ENCODE results near the gene RFTN1.

The RFTN1 gene

GRCh38 chr3:16485395-16485992, 28.0 kb downstream of the RFTN1 start:
- DNase-seq: no peak

- no peak for DNase-seq
These were observed 28.5 kb downstream of the RFTN1 start for GRCh38 chr3:16484984-16485383.

- DNase-seq: no peak
These were observed 29.3 kb downstream of the RFTN1 start for GRCh38 chr3:16484216-16484615.

GRCh38 chr3:16482770-16483531, 30.5 kb downstream of the RFTN1 start:
- DNase-seq: peak; percentile 44

GRCh38 chr3:16482194-16482769, 31.2 kb downstream of the RFTN1 start:
- no peak for DNase-seq

- no peak for DNase-seq
These were observed 32.0 kb downstream of the RFTN1 start for GRCh38 chr3:16481546-16481897.

- DNase-seq: peak; percentile 58
These were observed 32.5 kb downstream of the RFTN1 start for GRCh38 chr3:16480861-16481545.

GRCh38 chr3:16478516-16478915, 35.0 kb downstream of the RFTN1 start:
- DNase-seq: no peak

- DNase-seq: no peak
These were observed 36.0 kb downstream of the RFTN1 start for GRCh38 chr3:16477521-16477920.

GRCh38 chr3:16477056-16477455, 36.4 kb downstream of the RFTN1 start:
- DNase-seq: no peak

GRCh38 chr3:16476636-16477035, 36.9 kb downstream of the RFTN1 start:
- no peak for DNase-seq

GRCh38 chr3:16475766-16476165, 37.7 kb downstream of the RFTN1 start:
- DNase-seq: no peak

GRCh38 chr3:16474920-16475319, 38.6 kb downstream of the RFTN1 start:
- no peak for DNase-seq

GRCh38 chr3:16474216-16474615, 39.3 kb downstream of the RFTN1 start:
- no peak for DNase-seq

- DNase-seq: no peak
These were observed 40.9 kb downstream of the RFTN1 start for GRCh38 chr3:16472593-16472992.

GRCh38 chr3:16471897-16472296, 41.6 kb downstream of the RFTN1 start:
- no peak for DNase-seq

- no peak for DNase-seq
These were observed 42.9 kb downstream of the RFTN1 start for GRCh38 chr3:16470590-16470989.

- no peak for DNase-seq
These were observed 45.0 kb downstream of the RFTN1 start for GRCh38 chr3:16468336-16469098.

GRCh38 chr3:16468002-16468335, 45.5 kb downstream of the RFTN1 start:
- no peak for DNase-seq

- DNase-seq: peak; percentile 33
These were observed 46.1 kb downstream of the RFTN1 start for GRCh38 chr3:16467393-16467792.

- no peak for DNase-seq
These were observed 46.7 kb downstream of the RFTN1 start for GRCh38 chr3:16466822-16467221.

- DNase-seq: no peak
These were observed 48.9 kb downstream of the RFTN1 start for GRCh38 chr3:16464511-16465148.

- DNase-seq: no peak
These were observed 49.6 kb downstream of the RFTN1 start for GRCh38 chr3:16463914-16464313.

Measured in CD4-positive, alpha-beta T cell treated with Interleukin-4 for 4 hours (primary cell).